ENCODE measurements around the gene HTR2B.
"Not testable (repeated sequence)": the region's sequence is repeated elsewhere in the genome, so short reads cannot be mapped to it uniquely, and the experiment has no call there.

HTR2B gene

DNA sequence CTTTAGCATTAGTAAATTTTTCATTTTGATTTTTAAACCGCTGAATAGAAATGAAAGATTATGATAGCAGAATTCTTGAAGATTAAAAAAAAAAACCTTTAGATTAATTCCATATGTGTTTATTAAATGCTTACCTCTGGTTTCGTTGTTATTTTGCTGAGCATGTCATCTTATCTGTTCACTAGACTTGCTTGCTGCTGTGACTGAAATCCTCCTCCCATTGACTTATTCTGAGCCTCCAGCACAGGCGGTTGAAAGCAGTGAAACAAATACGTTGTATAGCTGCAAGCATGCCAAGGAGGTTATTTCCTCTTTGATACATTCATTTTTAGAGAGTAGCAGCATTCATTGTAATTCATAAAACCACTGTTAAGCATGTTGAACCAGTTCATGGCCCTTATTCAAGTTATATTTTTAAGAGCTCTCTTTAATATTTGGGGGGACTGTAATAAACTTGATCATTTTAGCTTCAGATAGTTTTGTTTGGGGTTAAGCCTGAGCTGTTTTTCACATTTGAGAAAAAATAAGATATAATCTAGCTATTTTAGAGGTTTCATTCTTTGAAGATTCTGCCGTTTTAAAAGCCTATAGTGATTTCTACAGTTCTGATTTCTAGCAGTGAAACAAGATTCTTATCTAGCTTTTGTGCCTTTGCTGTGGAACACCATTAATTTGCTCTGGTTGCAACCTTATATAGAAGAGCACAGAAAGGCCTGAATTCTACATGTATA is at the start of gene HTR2B:
Gene HTR2B (minus strand): TSS at position 205 of the 731 bp plus-strand sequence. CDS start 1,278 bp downstream, outside the sequence.
- DNase-seq (ENCODE audit: low read depth) = no peak

DNA sequence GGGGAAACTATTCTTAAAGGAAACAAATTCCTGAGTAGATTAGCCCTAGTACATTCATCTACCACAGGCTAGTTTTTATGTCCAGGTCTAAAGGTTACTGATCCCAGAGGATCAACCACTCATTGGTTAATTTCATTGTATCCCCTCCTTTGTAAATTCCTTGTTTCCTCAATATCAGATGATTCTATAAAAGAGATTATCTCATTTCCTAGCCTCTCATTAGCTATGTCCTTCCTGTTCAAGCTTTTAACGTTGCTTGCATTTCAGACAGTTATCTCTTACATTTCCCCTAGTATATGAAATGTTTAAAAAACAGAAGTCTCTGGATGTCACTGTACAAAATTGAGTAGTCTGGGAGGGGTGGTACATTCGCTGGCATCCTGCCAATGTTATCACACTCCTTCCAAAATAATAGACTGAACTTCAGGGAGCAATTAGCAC is 49.4 kb upstream of the HTR2B start:
- DNase-seq (ENCODE audit: low read depth) = no peak

DNA sequence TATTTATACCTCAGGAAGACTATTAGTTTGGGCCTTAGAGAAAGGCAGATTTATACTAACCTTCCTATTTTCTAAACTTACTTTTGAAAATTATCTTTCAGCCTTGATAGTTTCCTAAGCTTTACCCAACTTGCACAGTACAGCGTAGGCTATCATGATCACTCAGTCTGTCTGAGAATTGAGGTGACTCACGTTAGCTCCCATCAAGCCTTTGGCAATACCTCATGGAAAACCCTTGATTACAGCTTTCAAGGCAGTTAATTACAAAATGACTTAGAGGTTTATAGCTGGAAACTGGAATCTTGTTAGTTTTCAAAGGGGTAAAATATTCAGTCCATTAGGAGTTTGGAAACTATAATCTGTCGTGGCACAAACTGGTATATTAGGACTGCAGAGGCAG is 47.2 kb upstream of the HTR2B start:
- DNase-seq (ENCODE audit: low read depth) = no peak

DNA sequence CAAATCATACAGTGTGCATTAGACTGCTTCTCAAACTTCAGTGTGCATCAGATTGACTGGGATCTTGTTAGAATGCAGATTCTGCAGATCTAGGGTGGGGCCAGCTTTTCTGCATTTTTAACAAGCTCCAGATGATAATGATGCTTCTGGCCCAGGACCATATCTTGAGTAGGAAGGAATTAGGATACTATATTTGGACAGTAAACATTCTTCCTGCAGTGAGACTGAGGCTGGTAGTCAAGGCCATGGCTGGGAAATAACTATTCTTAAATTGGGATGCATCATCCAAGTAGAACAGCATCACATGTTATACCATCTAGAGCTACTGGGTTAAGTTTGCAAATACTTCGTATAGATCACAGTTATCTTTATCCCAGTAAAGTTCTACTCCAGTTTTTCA is 45.2 kb upstream of the HTR2B start:
- DNase-seq (ENCODE audit: low read depth) = no peak

DNA sequence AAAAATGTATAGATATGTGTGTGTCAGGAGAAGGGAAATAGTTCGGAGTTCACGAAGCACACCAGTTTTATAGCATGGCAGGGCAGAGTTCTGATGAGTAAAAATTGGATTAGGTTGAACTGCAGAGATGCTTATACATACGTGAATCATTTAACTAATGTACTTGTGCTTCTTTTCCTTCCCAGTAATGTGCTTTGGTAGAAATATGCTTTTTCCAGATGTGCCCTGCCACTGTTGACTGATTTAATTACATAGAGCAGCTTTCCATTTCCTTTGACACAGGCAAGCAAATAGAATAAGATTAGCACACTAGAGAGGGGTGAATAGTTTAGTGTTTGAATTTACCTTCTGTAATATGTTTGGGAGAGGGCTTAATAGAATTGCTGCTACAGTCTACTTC is 44.6 kb upstream of the HTR2B start:
- no peak for DNase-seq (ENCODE audit: low read depth)

DNA sequence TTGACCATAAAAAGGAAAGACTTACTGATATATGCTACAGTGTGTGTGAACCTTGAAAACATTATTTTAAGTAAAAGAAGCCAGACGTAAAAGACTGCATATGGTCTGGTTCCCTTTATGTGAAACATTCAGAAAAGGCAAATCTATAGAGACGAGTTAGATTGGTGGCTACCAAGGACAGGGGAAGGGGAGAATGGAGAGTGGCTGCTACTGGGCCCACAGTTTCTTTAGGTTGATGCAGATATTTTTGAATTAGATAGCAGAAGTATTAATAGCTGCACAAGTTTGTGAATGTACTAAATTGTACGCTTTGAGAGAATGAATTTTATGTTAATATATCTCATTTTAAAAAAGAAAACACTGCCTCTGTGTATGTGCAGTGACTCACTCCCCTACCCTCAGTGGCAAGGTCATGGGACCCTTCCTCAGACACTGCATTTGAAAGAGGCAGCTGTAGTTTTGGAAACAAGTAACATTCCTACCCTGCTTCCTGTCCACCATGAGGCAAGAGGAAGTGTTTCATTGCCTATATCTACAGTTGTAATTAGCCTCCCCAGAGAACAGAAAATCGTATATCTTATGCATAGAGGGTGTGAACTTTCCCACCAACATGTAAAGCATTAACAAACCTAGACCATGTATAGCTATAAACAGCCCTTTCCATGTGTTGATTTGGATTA is 43.8 kb upstream of the HTR2B start:
- no peak for DNase-seq (ENCODE audit: low read depth)

DNA sequence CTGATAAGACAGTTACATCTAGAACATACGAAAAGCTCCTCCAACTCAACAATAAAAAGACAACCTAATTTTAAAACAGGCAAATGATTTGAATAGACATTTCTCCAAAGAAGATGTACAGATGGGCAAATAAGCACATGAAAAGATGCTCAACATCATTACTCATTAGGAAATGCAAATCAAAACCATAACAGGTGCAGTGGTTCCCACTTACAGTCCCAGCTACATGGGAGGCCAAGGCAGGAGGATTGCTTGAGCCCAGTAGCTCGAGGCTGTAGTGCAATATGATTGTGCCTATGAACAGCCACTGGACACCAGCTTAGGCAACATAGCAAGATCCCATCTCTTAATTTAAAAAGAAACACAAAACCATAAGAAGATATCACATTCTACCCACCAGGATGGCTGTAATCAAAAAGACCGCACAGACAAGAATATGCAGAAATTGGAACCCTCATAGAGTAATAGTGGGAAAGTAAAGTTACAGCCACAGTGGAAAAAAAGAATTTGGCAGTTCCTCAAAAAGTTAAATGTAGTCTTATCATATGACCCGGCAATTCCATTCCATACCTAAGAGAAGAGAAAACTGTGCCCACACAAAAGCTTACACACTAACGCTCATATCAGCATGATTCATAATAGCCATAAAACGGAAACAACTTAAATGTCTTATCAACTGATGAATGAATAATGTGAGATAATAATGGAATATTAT is 43.1 kb upstream of the HTR2B start:
- DNase-seq (ENCODE audit: low read depth) = no peak

DNA sequence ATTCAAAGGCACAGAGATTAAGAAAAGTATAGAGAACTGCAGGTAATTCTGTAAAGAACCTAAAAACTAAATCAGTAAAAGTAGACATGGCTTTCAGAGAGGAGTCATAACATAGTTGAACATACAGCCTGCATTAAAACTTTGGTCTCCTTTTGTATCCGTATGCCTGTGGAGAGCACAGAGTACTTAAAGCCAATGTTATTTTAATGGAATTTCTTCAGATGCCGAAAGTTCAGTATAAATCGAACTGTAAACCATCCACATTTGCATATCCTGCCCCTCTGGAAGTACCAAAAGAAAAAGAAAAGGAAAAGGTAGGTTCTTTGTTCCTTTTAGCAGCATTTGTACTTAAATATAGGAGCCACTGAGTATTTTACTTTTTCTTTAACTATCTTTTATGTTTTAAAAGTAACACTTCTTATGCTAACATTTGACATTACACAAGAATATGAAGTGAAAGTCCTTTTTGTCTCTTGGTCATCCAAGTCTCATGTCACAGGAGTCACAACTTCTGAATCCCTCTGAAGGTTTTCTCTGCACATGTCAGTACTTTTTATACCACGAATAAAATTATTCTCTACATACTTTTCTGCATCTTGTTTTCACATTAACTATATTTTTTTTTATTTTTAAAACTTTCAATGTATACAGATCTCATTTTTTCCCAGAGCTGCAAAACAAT is 38.7 kb upstream of the HTR2B start:
- no peak for DNase-seq (ENCODE audit: low read depth)

DNA sequence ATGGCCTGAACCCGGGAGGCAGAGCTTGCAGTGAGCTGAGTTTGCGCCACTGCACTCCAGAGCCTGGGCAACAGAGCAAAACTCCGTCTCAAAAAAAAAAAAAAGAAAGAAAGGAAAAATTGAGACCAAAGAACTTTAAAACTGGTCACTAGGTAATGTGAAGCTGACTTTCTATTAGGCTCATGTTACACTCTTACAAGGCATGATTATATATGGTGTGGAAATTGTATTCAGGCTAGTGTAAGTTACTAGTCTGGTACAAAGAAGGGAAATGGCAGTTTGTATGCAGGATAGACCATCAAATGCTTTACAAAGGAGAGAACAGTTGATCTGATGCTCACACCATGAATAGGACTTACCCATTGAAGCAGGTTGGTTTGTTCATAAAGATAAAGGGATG is 38.2 kb upstream of the HTR2B start:
- DNase-seq (ENCODE audit: low read depth) = no peak

DNA sequence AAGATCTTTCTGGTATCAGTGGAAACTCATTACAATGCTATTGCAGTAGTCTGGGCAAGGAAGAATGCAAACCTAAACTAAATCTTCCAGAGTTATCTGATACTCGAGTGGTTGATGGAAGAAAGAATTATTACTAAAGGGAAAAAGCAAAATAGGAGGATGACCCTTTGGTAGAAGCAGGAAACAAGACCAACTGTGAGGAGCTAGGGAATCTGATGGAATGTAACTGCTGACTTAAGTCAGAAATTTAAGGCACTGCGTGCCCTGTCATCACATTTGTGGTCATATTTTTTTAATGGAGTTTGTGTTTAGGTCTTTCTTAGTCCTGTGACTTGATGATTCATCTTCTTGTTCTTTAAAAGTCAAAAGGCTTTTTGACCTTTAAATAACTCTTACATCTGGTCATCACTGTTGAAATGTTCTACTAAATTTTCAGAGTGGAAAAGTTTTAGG is 37.1 kb upstream of the HTR2B start:
- DNase-seq (ENCODE audit: low read depth) = no peak

DNA sequence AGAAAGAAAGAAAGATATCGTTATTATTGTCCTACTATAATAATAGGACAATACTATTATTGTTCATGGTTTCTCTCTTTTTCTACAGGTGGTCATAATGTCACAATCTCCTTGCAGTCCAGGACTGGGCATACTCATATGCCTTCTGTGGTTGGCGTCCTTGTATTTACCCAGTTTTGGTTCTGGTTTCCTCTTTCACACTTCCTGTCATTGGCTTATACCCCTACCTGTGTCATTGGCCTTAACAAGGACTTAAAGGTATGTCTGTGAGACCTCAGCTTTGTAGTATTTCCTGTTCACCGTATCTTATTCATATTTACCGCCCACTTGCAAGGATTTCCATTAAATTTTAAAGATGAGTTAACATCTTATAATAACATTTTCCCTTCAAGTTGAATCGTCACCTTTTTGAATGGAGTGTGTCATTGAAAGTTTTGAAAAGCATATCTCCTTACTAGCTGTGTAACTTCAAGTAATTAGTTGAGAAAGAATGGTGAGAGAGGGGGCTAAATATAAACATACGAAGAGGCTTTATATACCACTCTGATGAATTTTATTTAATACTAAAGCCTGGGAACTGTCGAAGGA is 36.5 kb upstream of the HTR2B start:
- no peak for DNase-seq (ENCODE audit: low read depth)

DNA sequence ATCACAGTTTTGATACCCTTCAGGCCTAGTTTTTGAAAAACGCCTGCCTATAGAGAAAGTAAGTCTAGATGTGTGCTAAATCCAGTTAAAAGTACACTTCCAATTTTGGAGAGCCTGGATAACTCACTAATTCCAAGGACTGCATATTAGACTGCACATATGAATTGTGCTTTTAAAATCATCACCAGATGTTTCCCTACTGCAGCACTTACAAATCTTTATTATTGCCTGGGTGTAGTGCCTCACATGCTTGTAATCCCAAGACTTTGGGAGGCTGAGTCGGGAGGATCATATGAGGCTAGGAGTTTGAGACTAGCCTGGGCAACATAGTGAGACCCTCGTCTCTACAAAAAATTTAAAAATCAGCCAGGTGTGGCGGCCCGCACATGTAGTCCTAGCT is 35.9 kb upstream of the HTR2B start:
- no peak for DNase-seq (ENCODE audit: low read depth)

DNA sequence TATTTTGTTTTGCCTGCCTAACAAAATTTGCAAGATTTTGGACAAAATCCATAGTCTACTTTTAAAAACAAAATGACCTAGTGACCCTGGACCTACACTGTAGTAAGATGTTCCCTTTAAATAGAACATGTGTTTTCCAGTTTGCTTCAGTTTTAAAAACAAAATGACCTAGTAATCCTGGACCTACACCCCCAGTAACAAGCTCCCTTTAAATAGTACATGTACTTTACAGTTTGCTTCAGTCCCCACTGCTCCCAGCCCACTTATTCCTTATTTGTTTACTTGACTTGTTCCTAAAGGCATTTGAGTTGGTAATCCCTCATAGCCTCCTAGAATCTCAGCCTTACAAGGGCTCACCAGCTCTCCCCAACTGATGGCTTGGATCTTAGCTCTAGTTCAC is 34.5 kb upstream of the HTR2B start:
- no peak for DNase-seq (ENCODE audit: low read depth)

DNA sequence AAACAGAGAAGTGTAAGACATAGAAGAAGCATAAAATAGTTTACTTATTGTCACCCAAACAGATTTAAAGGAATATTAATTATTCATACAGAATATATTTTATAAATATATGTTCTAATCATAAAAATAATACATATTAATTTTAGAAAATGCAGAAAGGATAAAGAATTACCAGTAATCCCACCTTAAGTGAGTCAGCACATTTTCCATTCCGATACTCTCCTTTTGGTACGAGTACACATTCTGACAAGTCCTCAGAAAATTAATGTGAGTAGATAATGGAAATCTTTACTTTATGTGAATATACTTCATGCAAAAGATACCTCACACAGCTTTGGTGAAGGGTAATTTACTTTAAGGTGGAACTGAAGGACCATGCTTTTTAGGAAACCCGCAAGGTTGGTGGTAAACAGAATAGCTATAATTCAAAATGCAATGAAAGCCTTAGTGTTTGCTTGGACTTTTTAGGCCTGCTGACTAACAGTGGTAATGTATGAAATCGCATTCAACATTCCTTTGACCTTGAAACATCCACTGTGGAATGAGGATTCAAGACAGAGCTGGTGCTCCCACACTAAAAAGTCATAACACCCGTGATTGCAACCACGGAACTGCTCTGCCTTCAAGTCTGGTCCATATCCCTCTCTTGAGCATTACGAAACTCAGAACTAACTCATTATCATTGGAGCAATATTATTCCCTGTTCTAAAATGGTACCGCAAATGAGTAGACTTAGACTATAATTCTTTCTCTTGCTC is 28.1 kb upstream of the HTR2B start:
- DNase-seq (ENCODE audit: low read depth) = no peak

DNA sequence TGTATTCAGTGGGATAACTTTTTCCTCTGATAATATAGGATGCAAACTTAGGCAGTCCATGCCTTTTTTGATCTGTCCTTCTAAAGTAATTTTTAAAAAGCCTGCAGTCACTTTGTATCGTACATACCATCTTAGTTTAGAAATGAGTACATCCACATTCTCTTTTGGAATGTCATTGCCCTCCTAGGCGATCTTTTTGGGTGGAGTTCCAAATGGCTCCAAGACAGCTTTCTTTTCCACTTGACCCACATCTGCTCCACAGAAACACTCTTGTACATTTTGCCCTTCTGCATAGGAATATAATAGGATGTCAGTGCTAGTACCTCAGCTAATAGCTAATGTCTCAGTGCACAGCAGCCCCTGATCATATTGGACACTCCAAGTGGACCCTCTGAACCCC is 21.8 kb upstream of the HTR2B start:
- DNase-seq (ENCODE audit: low read depth) = no peak

DNA sequence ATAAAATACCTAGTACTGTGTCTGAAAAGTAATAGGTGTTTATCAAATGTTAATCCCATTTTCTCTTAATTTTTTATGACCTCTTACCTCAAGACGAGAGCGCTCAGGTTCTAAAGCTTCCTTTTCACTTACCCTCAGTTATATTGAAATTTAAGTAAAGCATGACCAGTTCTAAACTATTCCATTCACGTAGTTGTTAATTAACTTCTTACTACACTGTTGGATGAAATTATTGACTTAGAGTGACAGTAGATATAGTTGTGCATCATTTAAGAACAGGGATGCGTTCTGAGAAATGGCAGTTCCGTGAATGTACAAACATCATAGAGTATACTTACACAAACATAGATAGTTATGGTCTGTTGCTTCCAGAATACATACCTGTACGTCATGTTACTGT is 20.1 kb upstream of the HTR2B start:
- DNase-seq (ENCODE audit: low read depth) = no peak

DNA sequence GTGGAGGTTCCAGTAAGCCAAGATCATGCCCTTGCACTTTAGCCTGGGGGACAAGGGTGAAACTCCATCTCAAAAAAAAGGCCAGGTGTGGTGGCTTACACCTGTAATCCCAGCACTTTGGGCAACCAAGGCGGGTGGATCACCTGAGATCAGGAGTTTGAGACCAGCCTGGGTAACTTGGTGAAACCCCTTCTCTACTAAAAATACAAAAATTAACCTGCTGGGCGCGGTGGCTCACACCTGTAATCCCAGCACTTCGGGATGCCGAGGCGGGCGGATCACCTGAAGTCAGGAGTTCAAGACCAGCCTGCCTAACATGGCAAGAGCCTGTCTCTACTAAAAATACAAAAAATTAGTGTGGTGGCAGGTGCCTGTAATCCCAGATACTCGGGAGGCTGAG is 16.0 kb upstream of the HTR2B start:
- DNase-seq (ENCODE audit: low read depth) = not testable (repeated sequence)

DNA sequence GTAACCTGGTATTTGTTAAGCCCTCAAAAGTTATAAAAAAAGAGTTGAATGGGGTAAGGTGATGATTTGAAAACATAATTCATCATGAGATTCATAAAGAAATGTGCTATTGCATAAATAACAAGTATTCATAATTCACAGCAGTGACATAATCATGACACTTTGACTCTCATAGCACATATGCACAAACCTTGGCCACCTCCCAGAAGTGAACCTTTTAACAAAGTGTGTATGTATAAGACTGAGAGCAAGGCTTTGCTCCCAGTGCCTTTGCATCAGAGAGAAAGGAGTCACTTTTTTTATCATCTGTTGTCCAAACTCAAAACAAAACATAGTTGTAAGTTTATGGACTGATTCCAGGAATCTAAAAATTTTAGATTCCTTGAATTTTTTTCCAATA is 15.0 kb upstream of the HTR2B start:
- DNase-seq (ENCODE audit: low read depth) = no peak

DNA sequence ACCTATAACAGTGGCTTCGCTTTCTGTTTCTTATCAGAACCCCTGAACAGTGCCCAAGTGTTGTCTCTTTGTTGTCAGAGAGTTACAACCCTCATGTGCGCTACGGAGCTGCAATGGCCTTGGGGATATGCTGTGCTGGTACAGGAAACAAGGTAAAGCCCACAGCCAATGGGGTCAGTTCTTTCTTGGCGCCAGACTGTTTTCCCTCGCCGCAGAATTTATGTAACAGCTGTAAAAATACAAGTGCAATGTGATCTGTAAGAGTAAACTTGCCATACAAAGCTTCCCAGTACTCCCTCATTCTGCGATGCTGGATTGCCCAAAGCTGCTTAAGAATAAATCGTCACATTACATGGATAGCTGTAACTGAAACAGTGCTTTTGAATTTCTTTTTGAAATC is 13.9 kb upstream of the HTR2B start:
- DNase-seq (ENCODE audit: low read depth) = no peak

DNA sequence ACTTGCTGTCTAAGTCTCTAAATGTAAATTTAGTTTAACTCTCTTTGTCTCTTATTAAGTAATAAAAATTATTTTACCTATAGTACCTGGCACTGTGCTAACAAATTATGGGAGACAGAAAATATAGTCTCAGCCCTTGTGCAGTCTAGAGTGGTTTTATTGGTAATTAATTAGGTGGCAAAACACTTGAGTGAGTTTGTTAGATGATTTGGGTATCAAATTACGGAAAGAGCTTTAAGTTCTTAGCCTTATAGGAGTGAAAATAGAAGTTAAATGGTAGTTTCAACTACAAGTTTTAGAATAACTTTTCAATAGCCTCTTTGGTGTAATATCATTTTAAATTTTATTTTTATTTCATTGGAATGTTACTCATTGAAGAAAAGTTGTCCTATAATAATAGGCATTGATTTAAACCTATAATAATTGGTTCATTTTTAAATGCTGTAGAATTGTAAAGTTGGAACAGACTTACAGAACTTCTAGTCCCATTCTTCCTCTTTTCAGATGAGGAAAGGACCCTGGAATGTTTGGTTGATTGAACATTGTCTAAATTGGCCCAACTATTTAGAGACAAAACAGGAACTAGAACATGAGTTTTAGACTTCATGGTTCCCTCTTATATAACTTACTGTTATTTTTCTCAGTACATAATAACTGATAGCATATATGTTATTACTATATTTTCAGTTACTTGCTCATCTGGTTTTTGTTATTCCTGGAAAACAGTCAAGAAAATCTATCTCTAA is 10.2 kb upstream of the HTR2B start:
- DNase-seq (ENCODE audit: low read depth) = no peak

Data from T-helper 22 cell (primary cell).